Thyroid gland (tissue), 4 donors: ENCODE data around the gene SLC9A7. TPM values are rescaled to one million over a fixed set of nuclear protein-coding genes. Genes with fewer than 3 reads are reported as not detected.

Source experiments
- DNase-seq, 2 donors: peaks; one replicate each; pipeline ENCODE4 v3.0.0-alpha.2; 2019
- H3K27ac ChIP-seq, 3 donors: fragments of 200-600 bp; sonication (generic); 1 replicate in 2 of 3; 2 replicates in 1 of 3; pipeline ENCODE4 v1.5.1; 2016 to 2019; ENCODE audit warnings: mild to moderate bottlenecking in 1 of 3, moderate library complexity in 1 of 3
- H3K27me3 ChIP-seq: fragments of 200-600 bp; sonication (generic); one replicate; pipeline ENCODE4 v1.5.1; 2019
- H3K36me3 ChIP-seq, 2 donors: fragments of 200-600 bp; sonication (generic); one replicate each; pipeline ENCODE4 v1.5.1; 2016 to 2019
- H3K4me1 ChIP-seq, 2 donors: fragments of 200-600 bp; sonication (generic); one replicate each; pipeline ENCODE4 v1.5.1; 2017 to 2019
- H3K4me3 ChIP-seq, 3 donors: fragments of 200-600 bp; sonication (generic); replicated peaks in 1 of 3; 1 replicate in 2 of 3; 2 replicates in 1 of 3; pipeline ENCODE4 v1.5.1; 2016; ENCODE audit warnings: mild to moderate bottlenecking in 1 of 3
- H3K9me3 ChIP-seq: fragments of 200-600 bp; sonication (generic); one replicate; pipeline ENCODE4 v1.5.1; 2017
- CTCF ChIP-seq, 6 experiments: fragments of 200-600 bp in 3 of 6; fragments of 450-650 bp in 3 of 6; sonication (generic) in 3 of 6; IDR thresholded peaks; one replicate each; pipeline ENCODE4 v1.5.1; 2016 to 2019; ENCODE audit warnings: antibody characterized with exemption in 6 of 6, mild to moderate bottlenecking in 2 of 6, inconsistent platforms in 1 of 6, moderate library complexity in 1 of 6
- POLR2A ChIP-seq, 2 donors: fragments of 450-650 bp; IDR thresholded peaks; one replicate each; pipeline ENCODE4 v1.6.1; 2017; ENCODE audit warnings: antibody characterized with exemption in 2 of 2, mild to moderate bottlenecking in 2 of 2, moderate library complexity in 1 of 2
- WGBS, 2 donors: methylation state at CpG; one replicate each; pipeline ENCODE4 v1.1.5; 2017; 5-methylcytosine and 5-hydroxymethylcytosine counted together
- intact Hi-C: fragments of 100-400 bp; cut with DNase I; formaldehyde crosslinking; loops from one replicate; pipeline ENCODE4 v1.15.1; 2023
- total RNA-seq, 4 donors: library from RNA; depleted of rRNA; stranded (reverse); fragments of >200 nt; gene quantifications; one replicate each; pipeline ENCODE4 v1.2.3, GENCODE V29; 2016

SLC9A7 gene
- total RNA-seq, 4 donors from 2014 or later: 18.4 to 35.5 (median 26.3) TPM

GRCh38 chrX:46715530-46715929, 43.4 kb downstream of the SLC9A7 start:
- intact Hi-C loops: no loop called here
- Histone ChIP-seq H3K27ac (no peak overlapping the region), H3K9me3 (no peaks in the 10 kb centered on the region), H3K4me1 (no peaks in the 10 kb centered on the region), H3K36me3 (no peaks in the 10 kb centered on the region), H3K27me3 (no peaks in the 10 kb centered on the region), H3K4me3 (no peak overlapping the region)
- TF ChIP-seq POLR2A (IDR thresholded peaks at IDR 0.05) (no peak), CTCF (IDR thresholded peaks at IDR 0.05) (no peak)
- WGBS, 2 donors: 94 to 96% methylated on average over 5 of the region's 5 CpGs
- DNase-seq: no peak

- H3K27ac ChIP-seq: no peak overlapping the region
- WGBS, 2 donors: 70 to 78% methylated on average over 5 of the region's 5 CpGs
- no peaks in the 10 kb centered on the region for H3K9me3 ChIP-seq
- H3K27me3 ChIP-seq: no peaks in the 10 kb centered on the region
- H3K4me1 ChIP-seq: peaks cover 0 to 3% of the 10 kb centered on the region in 2 donors
- no peak overlapping the region for H3K4me3 ChIP-seq
- DNase-seq: no peak
- intact Hi-C loops: no loop called here
- no peaks in the 10 kb centered on the region for H3K36me3 ChIP-seq
- no peak for TF ChIP-seq POLR2A (IDR thresholded peaks at IDR 0.05)
- no peak for TF ChIP-seq CTCF (IDR thresholded peaks at IDR 0.05)
Observed at GRCh38 chrX:46713672-46714490, 45.0 kb downstream of the SLC9A7 start.

- TF ChIP-seq CTCF (IDR thresholded peaks at IDR 0.05): no peak
- TF ChIP-seq POLR2A (IDR thresholded peaks at IDR 0.05): no peak
- Histone ChIP-seq H3K9me3 (no peaks in the 10 kb centered on the region), H3K36me3 (no peaks in the 10 kb centered on the region), H3K4me1 (peaks cover 0 to 3% of the 10 kb centered on the region in 2 donors), H3K27me3 (no peaks in the 10 kb centered on the region), H3K27ac (no peak overlapping the region), H3K4me3 (no peak overlapping the region)
- 32 to 46% methylated on average over 1 of the region's 1 CpG for WGBS, 2 donors
- intact Hi-C loops: no loop called here
- no peak for DNase-seq
Observed at GRCh38 chrX:46712764-46713163, 46.2 kb downstream of the SLC9A7 start.

- WGBS, 2 donors: 73% methylated on average over 7 of the region's 8 CpGs
- Histone ChIP-seq H3K4me3 (no peak overlapping the region), H3K36me3 (no peaks in the 10 kb centered on the region), H3K4me1 (peaks cover 0 to 3% of the 10 kb centered on the region in 2 donors), H3K27ac (no peak overlapping the region), H3K9me3 (no peaks in the 10 kb centered on the region), H3K27me3 (no peaks in the 10 kb centered on the region)
- no peak for DNase-seq
- intact Hi-C loops: no loop called here
- TF ChIP-seq CTCF (IDR thresholded peaks at IDR 0.05) (no peak), POLR2A (IDR thresholded peaks at IDR 0.05) (no peak)
Observed at GRCh38 chrX:46710927-46711623, 47.8 kb downstream of the SLC9A7 start.

GRCh38 chrX:46710425-46710824, 48.5 kb downstream of the SLC9A7 start:
- WGBS, 2 donors: 27 to 30% methylated on average over 1 of the region's 1 CpG
- no peak overlapping the region for H3K27ac ChIP-seq
- intact Hi-C loops: no loop called here
- DNase-seq: no peak
- H3K27me3 ChIP-seq: no peaks in the 10 kb centered on the region
- no peak overlapping the region for H3K4me3 ChIP-seq
- peaks cover 0 to 3% of the 10 kb centered on the region in 2 donors for H3K4me1 ChIP-seq
- TF ChIP-seq CTCF (IDR thresholded peaks at IDR 0.05) (no peak), POLR2A (IDR thresholded peaks at IDR 0.05) (no peak)
- no peaks in the 10 kb centered on the region for H3K36me3 ChIP-seq
- no peaks in the 10 kb centered on the region for H3K9me3 ChIP-seq
